Left cardiac atrium (tissue), 4 donors: ENCODE data around the gene PEX10. TPM values are rescaled to one million over a fixed set of nuclear protein-coding genes. Genes with fewer than 3 reads are reported as not detected.
A peak's percentile ranks its signal among the peaks of the same experiment; 100 is the strongest.

ENCODE experiments used
- ATAC-seq, 2 donors: fragments of 200-7000 bp; cut with Tn5 transposase; one replicate each; pipeline ENCODE4 v1.9.1; 2020; ENCODE audit warnings: mild to moderate bottlenecking in 2 of 2, moderate library complexity in 2 of 2
- DNase-seq: peaks from one replicate; pipeline ENCODE4 v3.0.0-alpha.2; 2020
- intact Hi-C, 2 donors: fragments of 100-400 bp; cut with DNase I; formaldehyde crosslinking; loops; one replicate each; pipeline versions ENCODE4 v1.14.1 to v1.15.1; 2022 to 2023
- total RNA-seq, 2 donors: library from RNA; stranded (reverse); fragmentation: NEBNext Ultra II Directional; extraction: Animal tissue kit (Norgen Biotek cat#: 25700); gene quantifications; one replicate each; pipeline ENCODE4 v1.2.1, GENCODE V29; 2021
- donor health status: DM: no; HTN: yes; CAD: no.
- donor health status: DM: no; HTN: yes; CAD: no; lungs with severe emphysema.
- donor health status: DM: yes; HTN: yes; CAD: no.
- donor health status: Dilated cardiomyopathy.

PEX10 gene
- total RNA-seq, 2 donors from 2014 or later, result 12.3 to 14.5 TPM

GRCh38 chr1:2429780-2430591 lies 17.6 kb upstream of the PEX10 start:
- ATAC-seq (no peak), DNase-seq (no peak)
- intact Hi-C loops, result loop anchor here in 1 of 2 donors (10.0 kb wide), 1 partner anchor 995 kb away; no protein-coding TSS in a partner anchor

DNA sequence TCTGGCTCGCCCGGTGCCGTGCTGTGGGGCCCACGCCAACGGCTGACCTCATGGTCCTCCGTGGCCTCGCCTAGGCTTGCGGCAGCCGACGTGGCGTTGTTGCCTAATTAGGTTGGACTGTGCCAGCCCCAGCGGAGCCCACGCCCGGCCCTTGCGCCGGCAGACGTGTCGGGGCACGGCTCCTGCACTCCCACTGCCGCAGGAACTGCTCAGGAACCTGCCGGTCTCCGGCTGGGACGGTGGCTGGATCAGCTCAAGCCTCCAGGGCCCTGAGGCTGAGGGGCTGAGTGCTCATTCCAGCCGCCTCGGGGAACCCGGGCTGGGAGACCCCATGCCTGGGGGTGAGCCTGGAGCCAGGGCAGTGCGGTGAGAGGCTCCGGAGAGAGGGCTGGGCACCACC lies 16.1 kb upstream of the PEX10 start:
- no peak for ATAC-seq

GRCh38 chr1:2427976-2428375 lies 15.6 kb upstream of the PEX10 start:
- intact Hi-C loops, result loop anchor here in 1 of 2 donors (10.0 kb wide), 1 partner anchor 997 kb away; no protein-coding TSS in a partner anchor
- ATAC-seq, result no peak
- no peak for DNase-seq

More for the DNA sequence above, 16.1 kb upstream of the PEX10 start:
- no peak for DNase-seq
- intact Hi-C loops, result loop anchor here in 1 of 2 donors (10.0 kb wide), 1 partner anchor 996 kb away; no protein-coding TSS in a partner anchor

- intact Hi-C loops, result loop anchor here in 1 of 2 donors (10.0 kb wide), 1 partner anchor 998 kb away; no protein-coding TSS in a partner anchor
- DNase-seq, result no peak
- no peak for ATAC-seq
Observed at GRCh38 chr1:2427051-2427450, 14.7 kb upstream of the PEX10 start.

DNA sequence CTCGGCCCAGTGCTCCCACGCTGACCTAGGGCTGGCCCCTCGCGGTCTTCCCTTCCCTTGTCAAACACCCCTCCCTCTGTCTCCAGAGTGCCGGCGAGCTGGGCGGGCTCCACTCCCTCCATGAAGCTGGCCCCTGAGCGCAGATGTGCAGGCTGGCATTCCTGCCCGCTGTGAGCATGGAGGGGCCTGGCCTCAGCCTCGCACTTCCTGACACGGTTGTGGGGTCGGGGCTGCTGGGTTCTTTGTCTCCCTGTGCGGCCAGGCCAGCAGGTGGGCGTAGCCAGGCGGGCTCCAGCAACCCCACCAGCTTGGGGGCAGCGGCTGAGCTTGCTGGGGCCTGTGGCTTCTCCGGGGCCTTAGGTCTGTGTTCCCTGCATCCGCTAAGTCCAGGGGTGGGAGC lies 14.2 kb upstream of the PEX10 start:
- ATAC-seq (no peak), DNase-seq (no peak)
- intact Hi-C loops, result loop anchor here in 1 of 2 donors (10.0 kb wide), 1 partner anchor 998 kb away; no protein-coding TSS in a partner anchor

- intact Hi-C loops, result loop anchor here in 1 of 2 donors (10.0 kb wide), 1 partner anchor 999 kb away; no protein-coding TSS in a partner anchor
- DNase-seq (no peak), ATAC-seq (no peak)
Observed at GRCh38 chr1:2425892-2426291, 13.5 kb upstream of the PEX10 start.

DNA sequence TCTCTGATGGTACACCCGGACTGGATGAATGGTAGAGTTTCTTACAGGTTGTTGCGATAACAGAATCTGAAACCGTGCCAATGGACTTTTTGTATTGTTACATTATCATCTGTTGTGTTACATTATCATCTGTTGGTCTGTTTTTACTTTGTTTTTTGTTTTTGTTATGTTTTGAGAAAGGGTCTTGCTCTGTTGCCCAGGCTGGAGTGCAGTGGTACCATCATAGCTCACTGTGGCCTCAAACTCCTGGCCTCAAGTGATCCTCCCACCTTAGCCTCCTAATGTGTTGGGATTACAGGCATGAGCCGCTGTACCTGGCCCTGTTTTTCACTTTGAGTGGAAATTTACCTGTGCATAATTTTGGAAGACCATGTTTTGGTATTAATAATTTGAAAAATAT lies 10.2 kb upstream of the PEX10 start:
- ATAC-seq (no peak), DNase-seq (no peak)
- intact Hi-C loops, result loop anchor here in 1 of 2 donors (10.0 kb wide), 1 partner anchor 1002 kb away; no protein-coding TSS in a partner anchor

DNA sequence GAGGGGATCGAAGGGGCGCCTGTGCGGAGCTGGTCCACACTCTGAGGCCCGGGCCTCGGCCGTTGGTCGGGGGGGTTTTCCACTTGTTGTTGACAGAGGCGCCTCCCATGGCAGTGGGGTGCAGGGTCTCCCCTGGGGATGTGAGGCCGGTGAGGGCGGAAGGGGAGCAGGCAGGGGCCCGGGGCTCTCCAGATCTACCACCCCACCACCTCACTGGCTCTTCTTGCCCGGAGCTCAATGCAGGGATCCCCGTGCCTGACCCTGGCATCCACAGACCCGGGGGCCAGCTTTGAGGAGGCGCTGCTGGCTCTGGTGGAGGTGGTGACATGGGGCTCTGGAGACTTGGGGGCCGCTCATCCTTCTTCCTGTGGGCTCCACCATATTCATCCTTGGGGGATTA lies 7.1 kb upstream of the PEX10 start:
- intact Hi-C loops, result loop anchor here (5.0 to 10.0 kb wide), 2 partner anchors 225 to 368 kb away; no protein-coding TSS in a partner anchor

DNA sequence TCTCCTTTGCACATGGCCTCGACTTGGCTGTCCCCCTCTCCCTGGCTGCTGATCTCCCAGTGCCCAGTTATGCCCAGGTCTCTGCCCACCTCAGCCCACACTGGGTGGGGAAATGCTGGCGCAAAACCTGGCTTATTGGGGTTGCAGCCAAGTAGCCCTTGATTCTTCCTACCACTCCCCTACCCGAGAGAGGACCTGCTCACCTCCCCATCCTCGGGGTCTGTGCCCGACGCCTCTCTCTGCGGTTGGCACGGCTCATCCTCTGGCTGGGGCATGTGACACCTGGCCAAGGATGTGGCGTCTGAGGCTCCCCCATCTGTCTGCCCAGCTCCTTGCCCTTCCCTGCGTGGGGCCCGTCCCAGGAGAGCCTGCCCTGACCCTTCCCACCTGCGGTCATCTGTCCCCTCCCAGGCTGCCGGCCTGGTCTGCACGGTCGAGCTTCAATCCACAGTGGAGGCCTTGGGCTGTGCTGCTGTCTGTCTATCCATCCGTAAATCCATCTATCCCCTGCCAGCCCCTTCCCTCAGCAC lies 6.5 kb upstream of the PEX10 start:
- DNase-seq (no peak), ATAC-seq (no peak)
- intact Hi-C loops, result loop anchor here (5.0 to 10.0 kb wide), 2 partner anchors 226 to 368 kb away; no protein-coding TSS in a partner anchor

More for the DNA sequence above, 7.1 kb upstream of the PEX10 start:
- ATAC-seq (no peak), DNase-seq (no peak)

DNA sequence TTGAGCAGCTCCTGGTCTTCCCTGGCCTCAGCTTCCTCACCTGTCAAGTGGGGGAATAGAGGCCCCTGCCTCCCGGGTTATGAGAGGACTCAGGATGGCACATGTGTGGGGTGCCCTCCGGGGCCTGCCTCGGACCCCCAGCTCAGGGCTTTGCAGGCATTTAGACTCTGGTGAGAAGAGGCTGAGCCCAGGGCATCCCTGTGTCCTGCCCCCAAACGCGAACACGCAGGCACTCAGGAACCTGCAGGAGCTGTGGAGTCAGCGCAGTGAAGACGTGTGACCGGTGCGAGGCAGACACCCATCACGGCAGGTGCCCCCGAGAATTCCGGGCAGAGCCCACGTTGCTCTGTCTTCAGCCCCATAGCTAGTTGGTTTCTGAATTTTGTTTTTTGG lies 5.5 kb upstream of the PEX10 start:
- ATAC-seq (no peak), DNase-seq (no peak)
- intact Hi-C loops, result loop anchor here (5.0 to 10.0 kb wide), 2 partner anchors 227 to 369 kb away; no protein-coding TSS in a partner anchor

GRCh38 chr1:2417083-2417832 lies 4.9 kb upstream of the PEX10 start:
- DNase-seq, result no peak
- no peak for ATAC-seq
- intact Hi-C loops, result loop anchor here (5.0 to 10.0 kb wide), 2 partner anchors 228 to 370 kb away; no protein-coding TSS in a partner anchor

DNA sequence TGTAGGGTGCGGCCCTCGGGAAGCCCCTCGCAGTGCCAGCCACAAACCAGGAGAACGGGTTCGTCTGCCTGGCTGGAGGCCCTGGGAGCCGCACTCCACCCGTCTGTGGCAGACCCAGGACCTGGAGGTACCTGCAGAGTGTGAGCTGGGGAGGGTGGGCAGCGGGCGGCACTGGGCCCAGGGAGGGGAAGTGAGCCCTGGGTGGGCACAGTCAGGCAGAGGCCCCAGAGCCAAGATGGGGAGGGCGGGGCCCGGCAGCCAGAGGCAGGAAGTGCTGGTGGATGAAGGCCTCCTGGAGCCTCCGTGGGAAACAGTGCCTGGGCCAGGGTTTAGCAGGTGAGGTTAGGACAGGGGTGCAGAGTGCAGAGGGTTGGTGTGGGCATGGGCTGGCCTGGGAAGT lies 4.0 kb upstream of the PEX10 start:
- ATAC-seq (no peak), DNase-seq (no peak)
- intact Hi-C loops, result loop anchor here (5.0 to 10.0 kb wide), 2 partner anchors 228 to 371 kb away; no protein-coding TSS in a partner anchor

- intact Hi-C loops, result loop anchor here (2.0 to 10.0 kb wide), 4 partner anchors 133 to 371 kb away; no protein-coding TSS in a partner anchor
- no peak for ATAC-seq
Observed at GRCh38 chr1:2415801-2416208, 3.4 kb upstream of the PEX10 start.

GRCh38 chr1:2415337-2415736 lies 3.0 kb upstream of the PEX10 start:
- ATAC-seq (no peak), DNase-seq (no peak)
- intact Hi-C loops, result loop anchor here (2.0 to 10.0 kb wide), 4 partner anchors 133 to 372 kb away; no protein-coding TSS in a partner anchor

More at GRCh38 chr1:2415801-2416208, 3.4 kb upstream of the PEX10 start:
- no peak for DNase-seq

DNA sequence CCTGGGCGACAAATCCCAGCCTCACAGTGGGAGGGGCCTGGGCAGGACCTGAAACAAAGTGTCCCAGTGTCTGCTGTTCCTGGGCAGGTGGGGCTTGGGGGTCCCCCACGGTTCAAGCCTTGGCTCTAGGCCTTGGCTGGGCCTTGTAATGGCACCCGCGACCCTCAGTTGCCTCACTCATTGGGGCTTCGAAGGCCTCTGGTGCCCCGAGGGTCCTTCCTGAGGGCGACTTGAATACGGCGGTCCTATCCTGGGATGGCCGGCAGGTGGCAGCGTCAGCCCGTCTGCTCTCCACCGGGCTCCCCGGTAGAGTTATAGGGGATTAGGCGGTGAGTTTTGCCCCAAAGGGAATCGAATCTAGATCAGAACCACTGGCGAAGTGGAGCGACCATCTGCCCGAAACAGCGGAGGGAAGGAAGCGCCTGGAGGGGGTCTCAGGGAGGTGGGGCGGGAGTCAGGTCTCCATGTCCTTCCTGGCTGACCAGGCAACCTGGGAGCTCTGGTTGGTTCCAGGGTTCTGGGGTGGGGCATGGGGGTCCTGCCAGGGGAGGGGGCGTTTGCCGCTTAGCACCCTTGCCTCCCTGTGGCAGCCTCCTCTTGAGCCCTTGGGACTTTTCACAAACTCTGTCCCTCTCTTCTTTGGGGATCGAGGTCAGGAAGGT lies 2.1 kb upstream of the PEX10 start:
- ATAC-seq, result peak; percentile 14 to 19
- intact Hi-C loops, result loop anchor here (1.0 to 10.0 kb wide), 5 partner anchors 134 to 1008 kb away; no protein-coding TSS in a partner anchor
- DNase-seq, result peak; percentile 85

DNA sequence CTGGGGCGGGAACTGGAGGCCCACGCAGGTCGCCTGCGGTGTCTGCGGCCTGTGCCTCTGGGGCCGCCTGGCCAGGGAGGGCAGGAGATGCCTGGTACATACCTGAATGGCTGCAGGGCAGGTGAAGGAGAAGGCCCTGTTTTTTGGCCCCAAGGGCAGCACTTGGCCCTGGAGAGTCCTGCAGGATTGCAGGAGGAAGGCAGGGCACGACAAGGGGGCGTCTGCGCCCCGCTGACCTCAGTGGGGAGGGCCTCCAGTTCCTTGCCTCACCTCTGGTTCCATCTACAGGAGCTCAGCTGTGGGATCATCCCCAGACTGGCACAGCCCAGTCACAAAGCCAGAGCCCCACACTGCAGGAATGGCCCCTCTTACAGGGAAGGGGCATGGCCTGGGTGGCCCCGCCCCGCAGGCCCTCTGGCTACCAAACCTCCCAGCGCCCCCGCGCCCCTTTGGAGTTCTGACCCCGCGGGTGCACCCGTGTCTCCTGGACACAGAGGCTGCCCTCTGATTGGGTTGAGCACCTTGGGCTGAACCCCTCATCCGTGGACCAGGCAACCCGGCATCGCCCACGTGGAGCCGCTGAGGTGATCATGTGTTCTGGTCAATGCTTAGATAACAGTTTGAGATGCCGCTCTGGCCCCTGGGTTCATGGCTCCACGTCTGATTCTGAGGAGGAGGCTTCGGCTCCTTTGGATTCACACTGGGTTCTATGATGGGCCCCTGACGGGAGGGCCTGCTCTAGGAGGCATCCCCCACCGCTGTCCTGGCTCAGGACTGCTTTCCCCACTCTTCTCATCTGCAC lies 1.3 kb upstream of the PEX10 start:
- intact Hi-C loops, result loop anchor here (1.0 to 10.0 kb wide), 5 partner anchors 135 to 1009 kb away; no protein-coding TSS in a partner anchor
- DNase-seq (no peak), ATAC-seq (no peak)

- ATAC-seq, result peak; percentile 47 to 50
- intact Hi-C loops, result loop anchor here in 1 of 2 donors (5.0 to 10.0 kb wide), 2 partner anchors 232 to 1009 kb away; no protein-coding TSS in a partner anchor
- DNase-seq, result no peak
Observed at GRCh38 chr1:2412773-2413494, 570 bp upstream of the PEX10 start.
